HepG2 (cell line): ENCODE results near the gene FDPS. TPM values are rescaled to one million over a fixed set of nuclear protein-coding genes. Genes with fewer than 3 reads are reported as not detected.

ENCODE experiments used
- ADNP ChIP-seq: sonication (generic); formaldehyde crosslinking; IDR thresholded peaks from 2 replicates; pipeline ENCODE4 v1.4.0; 2020; ENCODE audit warnings: missing genetic modification reagents
- CEBPG ChIP-seq: IDR thresholded peaks from 2 replicates; pipeline ENCODE4 v1.6.1; 2016
- ESRRA ChIP-seq: sonication (generic); formaldehyde crosslinking; IDR thresholded peaks from 2 replicates; pipeline ENCODE4 v1.5.1; 2020; ENCODE audit warnings: mild to moderate bottlenecking, low read depth, missing genetic modification reagents
- FOXM1 ChIP-seq: sonication (generic); formaldehyde crosslinking; IDR thresholded peaks from 2 replicates; pipeline ENCODE4 v1.5.0; 2020; ENCODE audit warnings: missing genetic modification reagents
- FOXO4 ChIP-seq: sonication (generic); formaldehyde crosslinking; conservative IDR thresholded peaks from 2 replicates; pipeline ENCODE4 v1.8.1; 2023; ENCODE audit warnings: missing genetic modification reagents
- HNF4A ChIP-seq: sonication (generic); formaldehyde crosslinking; IDR thresholded peaks from 2 replicates; pipeline ENCODE4 v1.4.0; 2020; ENCODE audit warnings: missing genetic modification reagents
- HOXA3 ChIP-seq: sonication (generic); formaldehyde crosslinking; IDR thresholded peaks from 2 replicates; pipeline ENCODE4 v1.5.0; 2020; ENCODE audit warnings: missing genetic modification reagents
- HOXA5 ChIP-seq: sonication (generic); formaldehyde crosslinking; IDR thresholded peaks from 2 replicates; pipeline ENCODE4 v1.4.0; 2020; ENCODE audit warnings: missing genetic modification reagents
- ISL2 ChIP-seq: sonication (generic); formaldehyde crosslinking; IDR thresholded peaks from 2 replicates; pipeline ENCODE4 v1.5.0; 2020; ENCODE audit warnings: missing genetic modification reagents
- KLF6 ChIP-seq: IDR thresholded peaks from 2 replicates; pipeline ENCODE4 v1.8.0; 2016; ENCODE audit warnings: missing biosample characterization, missing genetic modification reagents
- MAX ChIP-seq: IDR thresholded peaks from 2 replicates; pipeline ENCODE4 v1.6.1; 2012; ENCODE audit warnings: inconsistent platforms
- POLR2A ChIP-seq, 2 experiments: IDR thresholded peaks; 2 replicates each; pipeline ENCODE4 v1.6.1; 2011; ENCODE audit warnings: low read depth in 2 of 2, low read length in 2 of 2, mild to moderate bottlenecking in 1 of 2, moderate library complexity in 1 of 2; ENCODE audit not compliant: insufficient read depth in 1 of 2
- RAD21 ChIP-seq: fragments of 450-650 bp; formaldehyde crosslinking; IDR thresholded peaks from 2 replicates; pipeline ENCODE4 v1.5.0; 2020; ENCODE audit warnings: mild to moderate bottlenecking
- TOE1 ChIP-seq: sonication (generic); formaldehyde crosslinking; IDR thresholded peaks from 2 replicates; pipeline ENCODE4 v1.4.0; 2020; ENCODE audit warnings: mild to moderate bottlenecking, missing genetic modification reagents
- TP53 ChIP-seq: sonication (generic); formaldehyde crosslinking; conservative IDR thresholded peaks from 2 replicates; pipeline ENCODE4 v1.4.0; 2020; ENCODE audit warnings: missing genetic modification reagents
- ZFY ChIP-seq: sonication (generic); formaldehyde crosslinking; IDR thresholded peaks from 2 replicates; pipeline ENCODE4 v1.4.0; 2020; ENCODE audit warnings: missing genetic modification reagents
- ZNF260 ChIP-seq: sonication (generic); formaldehyde crosslinking; IDR thresholded peaks from 2 replicates; pipeline ENCODE4 v1.4.0; 2020; ENCODE audit warnings: missing genetic modification reagents, low read depth, mild to moderate bottlenecking, borderline replicate concordance
- ZNF577 ChIP-seq: sonication (generic); formaldehyde crosslinking; IDR thresholded peaks from 2 replicates; pipeline ENCODE4 v1.4.0; 2020; ENCODE audit warnings: mild to moderate bottlenecking, low read depth, missing genetic modification reagents, borderline replicate concordance
- ZNF674 ChIP-seq: sonication (generic); formaldehyde crosslinking; IDR thresholded peaks from 2 replicates; pipeline ENCODE4 v1.5.0; 2020; ENCODE audit warnings: low read depth, mild to moderate bottlenecking, missing genetic modification reagents
- ZNF781 ChIP-seq: sonication (generic); formaldehyde crosslinking; IDR thresholded peaks from 2 replicates; pipeline ENCODE4 v1.5.1; 2020; ENCODE audit warnings: borderline replicate concordance, mild to moderate bottlenecking, missing genetic modification reagents; ENCODE audit errors: not compliant biosample characterization
- ZNF883 ChIP-seq: sonication (generic); formaldehyde crosslinking; IDR thresholded peaks from 2 replicates; pipeline ENCODE4 v1.5.1; 2020; ENCODE audit warnings: mild to moderate bottlenecking, missing genetic modification reagents; ENCODE audit errors: not compliant biosample characterization
- polyA plus RNA-seq, 8 experiments: library from polyadenylated mRNA; depleted of rRNA in 3 of 8; stranded (reverse) in 7 of 8; unstranded in 1 of 8; fragments of >200 nt; fragmentation: Illumina TruSeq in 4 of 8; extraction: Trizol in 4 of 8; gene quantifications; 2 replicates each; pipeline versions ENCODE4 v1.2.1 to v1.2.3, GENCODE V29; 2011 to 2016; ENCODE audit warnings: low read depth in 4 of 8, missing spikeins in 1 of 8, mixed read lengths in 1 of 8; ENCODE audit not compliant: insufficient read depth in 1 of 8
- total RNA-seq, 5 experiments: library from RNA; depleted of rRNA; stranded (reverse); fragments of >200 nt; fragmentation: Illumina TruSeq; extraction: Trizol; gene quantifications; 2 replicates each; pipeline ENCODE4 v1.2.3, GENCODE V29; 2016; ENCODE audit warnings: low read depth in 1 of 5
- TF ChIP-seq, protein P1 (sequence below): IDR thresholded peaks from 2 replicates; pipeline ENCODE4 v1.6.1; 2018; ENCODE audit warnings: missing genetic modification reagents
- TF ChIP-seq, protein P2 (sequence below): sonication (generic); formaldehyde crosslinking; IDR thresholded peaks from 2 replicates; pipeline ENCODE4 v1.8.0; 2022; ENCODE audit warnings: low read depth, missing genetic modification reagents
- TF ChIP-seq, protein P3 (sequence below): sonication (generic); formaldehyde crosslinking; IDR thresholded peaks from 2 replicates; pipeline ENCODE4 v1.4.0; 2020; ENCODE audit warnings: missing genetic modification reagents

Gene FDPS
- total and polyA plus RNA-seq, 2 of the 13 experiments (the other 11 are each of a cell fraction or from before 2014, with no cell fraction given) = 264 to 519 TPM

DNA sequence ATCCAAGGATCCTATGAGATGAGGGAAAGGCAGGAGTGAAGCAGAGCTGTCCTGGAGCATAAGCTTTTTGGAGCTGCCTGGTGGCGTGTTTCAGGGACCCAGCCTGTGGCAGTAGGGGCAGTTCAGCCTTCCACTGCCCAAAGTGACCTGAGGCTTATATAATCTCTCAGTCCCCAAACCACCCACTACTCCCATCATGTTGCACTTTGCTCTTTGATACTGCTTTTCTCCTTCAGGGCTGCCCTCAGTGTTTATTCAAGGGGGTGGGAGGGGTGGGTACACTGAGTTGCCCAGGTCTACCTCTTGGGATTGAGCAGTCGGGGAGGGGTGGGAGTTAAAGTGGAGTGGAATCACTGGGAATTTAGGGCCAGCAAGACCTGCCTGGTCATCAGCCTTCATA, 22.1 kb upstream of the FDPS start (continued):
- TF ChIP-seq, protein P1, sequence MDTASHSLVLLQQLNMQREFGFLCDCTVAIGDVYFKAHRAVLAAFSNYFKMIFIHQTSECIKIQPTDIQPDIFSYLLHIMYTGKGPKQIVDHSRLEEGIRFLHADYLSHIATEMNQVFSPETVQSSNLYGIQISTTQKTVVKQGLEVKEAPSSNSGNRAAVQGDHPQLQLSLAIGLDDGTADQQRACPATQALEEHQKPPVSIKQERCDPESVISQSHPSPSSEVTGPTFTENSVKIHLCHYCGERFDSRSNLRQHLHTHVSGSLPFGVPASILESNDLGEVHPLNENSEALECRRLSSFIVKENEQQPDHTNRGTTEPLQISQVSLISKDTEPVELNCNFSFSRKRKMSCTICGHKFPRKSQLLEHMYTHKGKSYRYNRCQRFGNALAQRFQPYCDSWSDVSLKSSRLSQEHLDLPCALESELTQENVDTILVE (CRISPR knock-in tag) = no peak
- TF ChIP-seq HNF4A (CRISPR knock-in tag) (peak; percentile 87), HOXA3 (CRISPR knock-in tag) (no peak), ZNF781 (CRISPR knock-in tag) (no peak), TP53 (CRISPR knock-in tag) (no peak), ZNF674 (no peak), ZNF260 (no peak), FOXO4 (CRISPR knock-in tag) (no peak), ISL2 (CRISPR knock-in tag) (no peak), ESRRA (CRISPR knock-in tag) (peak; percentile 42; the same call in 1 of the 2 replicates), HOXA5 (CRISPR knock-in tag) (no peak), ZFY (no peak), MAX (0 out of 2 replicates have a peak, but pooled peaks have one; percentile 10), ZNF883 (no peak), TOE1 (CRISPR knock-in tag) (no peak), FOXM1 (CRISPR knock-in tag) (no peak), ZNF577 (CRISPR knock-in tag) (no peak), ADNP (CRISPR knock-in tag) (no peak), POLR2A (IDR thresholded peaks at IDR 0.05; ENCODE audit: insufficient read depth in 1 of 2, low read depth in 2 of 2, low read length in 2 of 2) (peak in 1 of 2 experiments; percentile 56; a peak in 2 of 4 replicates), KLF6 (CRISPR knock-in tag) (no peak), CEBPG (CRISPR knock-in tag) (no peak), RAD21 (no peak)
- TF ChIP-seq, protein P2, sequence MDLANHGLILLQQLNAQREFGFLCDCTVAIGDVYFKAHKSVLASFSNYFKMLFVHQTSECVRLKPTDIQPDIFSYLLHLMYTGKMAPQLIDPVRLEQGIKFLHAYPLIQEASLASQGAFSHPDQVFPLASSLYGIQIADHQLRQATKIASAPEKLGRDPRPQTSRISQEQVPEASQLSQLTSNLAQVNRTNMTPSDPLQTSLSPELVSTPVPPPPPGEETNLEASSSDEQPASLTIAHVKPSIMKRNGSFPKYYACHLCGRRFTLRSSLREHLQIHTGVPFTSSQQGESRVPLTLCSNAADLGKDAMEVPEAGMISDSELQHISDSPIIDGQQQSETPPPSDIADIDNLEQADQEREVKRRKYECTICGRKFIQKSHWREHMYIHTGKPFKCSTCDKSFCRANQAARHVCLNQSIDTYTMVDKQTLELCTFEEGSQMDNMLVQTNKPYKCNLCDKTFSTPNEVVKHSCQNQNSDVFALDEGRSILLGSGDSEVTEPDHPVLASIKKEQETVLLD (CRISPR knock-in tag) = no peak
- TF ChIP-seq, protein P3, sequence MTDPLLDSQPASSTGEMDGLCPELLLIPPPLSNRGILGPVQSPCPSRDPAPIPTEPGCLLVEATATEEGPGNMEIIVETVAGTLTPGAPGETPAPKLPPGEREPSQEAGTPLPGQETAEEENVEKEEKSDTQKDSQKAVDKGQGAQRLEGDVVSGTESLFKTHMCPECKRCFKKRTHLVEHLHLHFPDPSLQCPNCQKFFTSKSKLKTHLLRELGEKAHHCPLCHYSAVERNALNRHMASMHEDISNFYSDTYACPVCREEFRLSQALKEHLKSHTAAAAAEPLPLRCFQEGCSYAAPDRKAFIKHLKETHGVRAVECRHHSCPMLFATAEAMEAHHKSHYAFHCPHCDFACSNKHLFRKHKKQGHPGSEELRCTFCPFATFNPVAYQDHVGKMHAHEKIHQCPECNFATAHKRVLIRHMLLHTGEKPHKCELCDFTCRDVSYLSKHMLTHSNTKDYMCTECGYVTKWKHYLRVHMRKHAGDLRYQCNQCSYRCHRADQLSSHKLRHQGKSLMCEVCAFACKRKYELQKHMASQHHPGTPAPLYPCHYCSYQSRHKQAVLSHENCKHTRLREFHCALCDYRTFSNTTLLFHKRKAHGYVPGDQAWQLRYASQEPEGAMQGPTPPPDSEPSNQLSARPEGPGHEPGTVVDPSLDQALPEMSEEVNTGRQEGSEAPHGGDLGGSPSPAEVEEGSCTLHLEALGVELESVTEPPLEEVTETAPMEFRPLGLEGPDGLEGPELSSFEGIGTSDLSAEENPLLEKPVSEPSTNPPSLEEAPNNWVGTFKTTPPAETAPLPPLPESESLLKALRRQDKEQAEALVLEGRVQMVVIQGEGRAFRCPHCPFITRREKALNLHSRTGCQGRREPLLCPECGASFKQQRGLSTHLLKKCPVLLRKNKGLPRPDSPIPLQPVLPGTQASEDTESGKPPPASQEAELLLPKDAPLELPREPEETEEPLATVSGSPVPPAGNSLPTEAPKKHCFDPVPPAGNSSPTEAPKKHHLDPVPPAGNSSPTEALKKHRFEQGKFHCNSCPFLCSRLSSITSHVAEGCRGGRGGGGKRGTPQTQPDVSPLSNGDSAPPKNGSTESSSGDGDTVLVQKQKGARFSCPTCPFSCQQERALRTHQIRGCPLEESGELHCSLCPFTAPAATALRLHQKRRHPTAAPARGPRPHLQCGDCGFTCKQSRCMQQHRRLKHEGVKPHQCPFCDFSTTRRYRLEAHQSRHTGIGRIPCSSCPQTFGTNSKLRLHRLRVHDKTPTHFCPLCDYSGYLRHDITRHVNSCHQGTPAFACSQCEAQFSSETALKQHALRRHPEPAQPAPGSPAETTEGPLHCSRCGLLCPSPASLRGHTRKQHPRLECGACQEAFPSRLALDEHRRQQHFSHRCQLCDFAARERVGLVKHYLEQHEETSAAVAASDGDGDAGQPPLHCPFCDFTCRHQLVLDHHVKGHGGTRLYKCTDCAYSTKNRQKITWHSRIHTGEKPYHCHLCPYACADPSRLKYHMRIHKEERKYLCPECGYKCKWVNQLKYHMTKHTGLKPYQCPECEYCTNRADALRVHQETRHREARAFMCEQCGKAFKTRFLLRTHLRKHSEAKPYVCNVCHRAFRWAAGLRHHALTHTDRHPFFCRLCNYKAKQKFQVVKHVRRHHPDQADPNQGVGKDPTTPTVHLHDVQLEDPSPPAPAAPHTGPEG (CRISPR knock-in tag) = no peak
